Mesodermal cell (in vitro differentiated cells): ENCODE measurements around the gene COX6B1.
A peak's percentile ranks its signal among the peaks of the same experiment; 100 is the strongest.

Source experiments
- H3K27ac ChIP-seq: 2 replicates; pipeline ENCODE4 v1.7.0; 2013; ENCODE audit warnings: mild to moderate bottlenecking, low read depth, low read length, moderate library complexity; ENCODE audit not compliant: severe bottlenecking
- H3K36me3 ChIP-seq: 2 replicates; pipeline ENCODE4 v1.7.1; 2013; ENCODE audit warnings: mild to moderate bottlenecking, low read length, moderate library complexity; ENCODE audit not compliant: control insufficient read depth, insufficient read depth
- H3K4me1 ChIP-seq: one replicate; pipeline ENCODE4 v1.7.1; 2013; ENCODE audit warnings: mild to moderate bottlenecking, low read length; ENCODE audit not compliant: insufficient read depth, control insufficient read depth, poor library complexity, severe bottlenecking
- H3K4me3 ChIP-seq: 2 replicates; pipeline ENCODE4 v1.7.0; 2013; ENCODE audit warnings: low read length, control low read depth, mild to moderate bottlenecking; ENCODE audit not compliant: insufficient read depth, poor library complexity, severe bottlenecking; ENCODE audit errors: extremely low read depth
- H3K9me3 ChIP-seq: 2 replicates; pipeline ENCODE4 v1.7.1; 2013; ENCODE audit warnings: mild to moderate bottlenecking, low read length, moderate library complexity; ENCODE audit not compliant: control insufficient read depth
- WGBS, 2 experiments: methylation state at CpG; one replicate each; pipeline ENCODE4 v1.1.5; 2013; ENCODE audit warnings: missing lambda C conversion rate in 2 of 2; ENCODE audit not compliant: insufficient coverage in 2 of 2; 5-methylcytosine and 5-hydroxymethylcytosine counted together

The COX6B1 gene

GRCh38 chr19:35693422-35693821, 45.3 kb downstream of the COX6B1 start:
- WGBS, 2 experiments: 44 to 52% methylated on average over 2 of the region's 8 CpGs
- Histone ChIP-seq H3K4me3 (no peak overlapping the region), H3K27ac (no peak overlapping the region), H3K9me3 (no peaks in the 10 kb centered on the region), H3K4me1 (no peaks in the 10 kb centered on the region), H3K36me3 (no peaks in the 10 kb centered on the region)

GRCh38 chr19:35693835-35694599, 45.9 kb downstream of the COX6B1 start:
- Histone ChIP-seq H3K36me3 (no peaks in the 10 kb centered on the region), H3K4me3 (no peak overlapping the region), H3K4me1 (no peaks in the 10 kb centered on the region), H3K9me3 (no peaks in the 10 kb centered on the region), H3K27ac (no peak overlapping the region)
- 33 to 37% methylated on average over 2 to 6 of the region's 8 CpGs for WGBS, 2 experiments

- no peaks in the 10 kb centered on the region for H3K4me1 ChIP-seq
- 90% methylated on average over 2 of the region's 2 CpGs; no CpG with 5 or more reads in 1 of the 2 experiments for WGBS, 2 experiments
- no peaks in the 10 kb centered on the region for H3K9me3 ChIP-seq
- H3K27ac ChIP-seq: no peak overlapping the region
- no peak overlapping the region for H3K4me3 ChIP-seq
- H3K36me3 ChIP-seq: no peaks in the 10 kb centered on the region
Measured at GRCh38 chr19:35695895-35696422, 47.8 kb downstream of the COX6B1 start.

- Histone ChIP-seq H3K36me3 (no peaks in the 10 kb centered on the region), H3K9me3 (no peaks in the 10 kb centered on the region), H3K4me1 (no peaks in the 10 kb centered on the region), H3K4me3 (no peak overlapping the region), H3K27ac (no peak overlapping the region)
- 72 to 93% methylated on average over 4 of the region's 4 CpGs for WGBS, 2 experiments
Measured at GRCh38 chr19:35696835-35697234, 48.7 kb downstream of the COX6B1 start.

- Histone ChIP-seq H3K9me3 (no peaks in the 10 kb centered on the region), H3K4me1 (no peaks in the 10 kb centered on the region), H3K36me3 (no peaks in the 10 kb centered on the region), H3K27ac (no peak overlapping the region), H3K4me3 (peak overlapping the region; percentile 41)
- WGBS, 2 experiments: 1 to 2% methylated on average over 41 to 46 of the region's 50 CpGs
Measured at GRCh38 chr19:35702223-35703012, 54.3 kb downstream of the COX6B1 start.

- Histone ChIP-seq H3K4me1 (no peaks in the 10 kb centered on the region), H3K36me3 (no peaks in the 10 kb centered on the region), H3K4me3 (no peak overlapping the region), H3K9me3 (no peaks in the 10 kb centered on the region), H3K27ac (no peak overlapping the region)
- WGBS, 2 experiments: 57 to 70% methylated on average over 4 to 7 of the region's 9 CpGs
Measured at GRCh38 chr19:35703343-35703742, 55.2 kb downstream of the COX6B1 start.

- Histone ChIP-seq H3K4me1 (no peaks in the 10 kb centered on the region), H3K4me3 (no peak within 1 kb of the TSS), H3K27ac (no peak within 1 kb of the TSS), H3K36me3 (no peaks in the 10 kb centered on the region), H3K9me3 (no peaks in the 10 kb centered on the region)
- 32 to 33% methylated on average over 23 of the region's 24 CpGs for WGBS, 2 experiments
Measured at GRCh38 chr19:35704218-35704617, 56.1 kb downstream of the COX6B1 start, which contains the start of gene ZBTB32. TSS of gene ZBTB32 (plus strand) at chr19:35704558. CDS start at chr19:35714627, 10,069 bp downstream.
